Measurements from ENCODE around the gene PFKL.

The PFKL gene

DNA sequence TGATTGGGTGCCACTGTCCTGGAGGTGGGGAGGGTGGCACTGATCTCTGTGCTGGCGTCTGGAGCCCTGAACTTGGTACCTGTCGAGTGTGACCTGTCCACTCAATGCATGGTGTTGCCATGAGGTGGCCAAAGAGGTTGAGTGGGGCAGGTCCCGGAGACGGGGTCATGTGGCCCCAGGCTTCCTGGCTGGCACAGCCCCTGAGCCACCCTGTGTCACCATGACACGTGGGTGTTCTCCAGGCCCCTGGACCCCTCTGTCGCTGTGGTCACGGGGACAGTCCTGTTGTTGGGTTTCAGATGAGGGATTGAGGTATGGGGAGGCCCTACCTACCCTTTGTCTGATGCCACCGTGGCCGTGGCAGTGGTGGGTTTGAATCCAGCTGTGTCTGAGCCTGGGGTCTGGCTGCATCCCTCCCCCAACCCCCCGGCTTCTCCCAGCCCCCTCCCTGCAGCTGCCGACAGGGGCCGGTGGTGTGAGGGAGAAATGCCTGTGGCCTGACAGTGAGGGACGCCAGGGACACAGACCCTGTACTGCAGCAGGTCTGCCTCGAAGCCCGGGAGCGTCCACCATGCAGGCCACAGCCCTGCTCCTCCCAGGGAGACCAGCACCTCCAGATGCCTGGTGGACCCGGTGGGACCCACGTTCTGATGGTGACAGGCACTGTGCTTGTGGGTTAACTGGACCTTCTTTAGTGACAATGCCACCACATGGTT is 65.6 kb downstream of the PFKL start:
- DNase-seq (ENCODE audit: low read depth) = no peak

DNA sequence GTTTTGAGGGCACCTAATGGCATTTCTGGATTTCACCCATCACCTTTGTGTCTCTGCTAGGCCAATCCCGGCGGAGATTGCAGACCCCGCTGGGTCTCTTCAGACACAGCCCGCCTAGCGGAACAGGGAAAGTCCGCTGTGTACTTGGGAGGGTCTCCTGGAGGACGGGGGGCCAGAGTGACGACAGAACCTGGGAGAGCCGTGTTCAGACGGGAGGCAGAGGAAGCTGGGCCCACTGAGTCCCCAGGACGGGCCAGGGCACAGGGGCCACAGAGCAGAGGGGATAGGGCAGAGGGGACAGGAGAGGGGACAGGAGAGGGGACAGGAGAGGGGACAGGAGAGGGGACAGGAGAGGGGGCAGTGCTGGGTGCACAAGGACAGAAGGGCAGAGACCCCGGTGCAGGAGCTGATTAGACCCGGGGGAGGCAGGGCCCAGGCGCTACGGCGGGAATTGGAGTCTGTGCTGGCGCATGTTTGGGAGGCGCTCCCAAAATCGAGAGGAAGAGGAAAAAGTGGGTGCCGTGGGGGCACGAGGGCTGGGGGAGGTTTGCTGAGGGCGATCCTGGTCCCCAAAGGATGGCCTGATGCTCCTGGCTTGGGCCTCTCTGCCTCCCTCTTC is 66.2 kb downstream of the PFKL start:
- no peak for DNase-seq (ENCODE audit: low read depth)

DNA sequence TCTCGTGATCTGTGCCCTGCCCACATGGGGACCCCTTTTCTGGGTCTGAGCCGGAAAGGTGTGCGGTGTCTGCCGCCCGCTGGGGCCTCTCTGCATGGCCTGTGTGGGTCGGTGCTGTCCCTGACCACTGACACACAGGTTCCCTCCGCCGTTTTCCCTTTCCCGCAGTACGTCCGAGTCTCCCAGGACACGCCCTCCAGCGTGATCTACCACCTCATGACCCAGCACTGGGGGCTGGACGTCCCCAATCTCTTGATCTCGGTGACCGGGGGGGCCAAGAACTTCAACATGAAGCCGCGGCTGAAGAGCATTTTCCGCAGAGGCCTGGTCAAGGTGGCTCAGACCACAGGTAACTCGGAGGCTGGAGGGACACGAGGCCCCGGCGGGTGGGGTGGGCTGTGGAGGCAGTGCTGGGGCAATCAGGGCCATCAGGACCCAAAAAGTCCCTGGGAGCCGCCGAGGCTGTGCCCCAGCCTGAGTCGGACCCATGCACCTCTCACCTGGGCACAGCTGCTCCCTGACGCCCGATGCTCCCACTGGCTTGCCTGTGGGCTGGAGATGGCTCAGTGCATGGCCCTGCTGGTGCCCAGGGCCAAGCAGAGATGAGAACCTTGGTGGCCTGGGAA is 66.8 kb downstream of the PFKL start:
- DNase-seq (ENCODE audit: low read depth) = no peak

GRCh38 chr21:44368711-44369446 is 69.0 kb downstream of the PFKL start:
- no peak for DNase-seq (ENCODE audit: low read depth)

DNA sequence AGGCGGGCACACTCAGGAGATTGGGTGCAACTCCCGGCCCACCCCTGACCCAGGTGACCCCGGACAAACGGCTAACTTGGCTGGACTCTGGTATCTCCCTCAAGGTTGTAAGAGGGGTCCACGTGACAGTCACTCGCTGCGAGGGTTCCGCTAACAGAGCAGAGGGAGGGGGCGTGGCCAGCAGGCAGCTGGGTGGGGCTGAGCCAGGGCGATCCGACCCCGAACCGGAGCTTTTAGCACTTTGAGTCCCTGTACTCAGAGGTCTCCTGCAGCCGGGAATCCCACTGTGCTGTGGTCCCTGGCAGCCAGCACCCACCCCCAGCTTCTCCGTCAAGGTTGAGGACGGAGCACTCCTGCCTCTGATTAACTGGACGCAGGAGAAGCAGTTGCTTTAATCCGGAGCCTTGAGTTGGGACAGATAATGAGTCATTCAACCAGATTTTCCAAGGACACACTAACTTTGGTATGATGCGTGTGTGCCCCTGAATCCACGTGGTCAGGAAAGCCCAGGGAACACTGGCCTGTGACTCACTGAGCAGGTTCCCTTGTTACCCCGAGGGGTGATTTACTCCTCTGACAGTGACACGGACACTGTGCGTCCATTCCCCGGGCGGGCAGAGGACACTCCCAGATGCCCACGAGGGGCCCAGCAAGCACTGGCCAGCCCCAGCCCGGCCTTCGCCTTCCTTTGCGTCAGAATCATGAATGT is 70.3 kb downstream of the PFKL start:
- DNase-seq (ENCODE audit: low read depth) = peak; percentile 36

DNA sequence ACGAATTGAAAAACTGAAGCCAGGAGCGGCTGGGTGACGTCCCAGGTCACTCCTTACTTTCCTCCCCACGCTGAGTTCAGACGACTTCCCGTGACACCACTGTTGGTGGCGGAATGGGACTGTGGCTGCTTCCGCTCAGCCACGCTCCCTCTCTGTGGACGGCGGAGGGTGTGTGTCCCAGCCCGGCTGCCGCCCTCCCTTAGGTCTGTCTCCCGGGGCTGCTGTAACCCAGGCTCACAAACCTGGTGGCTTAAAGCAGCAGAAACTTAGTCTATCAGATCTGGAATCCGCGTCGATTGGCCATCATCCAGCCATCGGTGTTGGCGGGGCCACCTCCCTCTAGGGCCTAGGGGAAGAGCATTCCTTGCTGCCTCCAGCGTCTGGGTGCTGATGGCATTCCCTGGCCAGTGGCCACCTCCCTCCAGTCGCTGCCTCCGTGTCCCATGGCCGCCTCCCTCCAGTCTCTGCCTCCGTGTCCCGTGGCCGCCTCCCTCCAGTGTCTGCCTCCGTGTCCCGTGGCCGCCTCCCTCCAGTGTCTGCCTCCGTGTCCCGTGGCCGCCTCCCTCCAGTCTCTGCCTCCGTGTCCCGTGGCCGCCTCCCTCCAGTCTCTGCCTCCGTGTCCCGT is 71.0 kb downstream of the PFKL start:
- no peak for DNase-seq (ENCODE audit: low read depth)

- no peak for DNase-seq (ENCODE audit: low read depth)
Measured at GRCh38 chr21:44371596-44371995, 71.7 kb downstream of the PFKL start.

DNA sequence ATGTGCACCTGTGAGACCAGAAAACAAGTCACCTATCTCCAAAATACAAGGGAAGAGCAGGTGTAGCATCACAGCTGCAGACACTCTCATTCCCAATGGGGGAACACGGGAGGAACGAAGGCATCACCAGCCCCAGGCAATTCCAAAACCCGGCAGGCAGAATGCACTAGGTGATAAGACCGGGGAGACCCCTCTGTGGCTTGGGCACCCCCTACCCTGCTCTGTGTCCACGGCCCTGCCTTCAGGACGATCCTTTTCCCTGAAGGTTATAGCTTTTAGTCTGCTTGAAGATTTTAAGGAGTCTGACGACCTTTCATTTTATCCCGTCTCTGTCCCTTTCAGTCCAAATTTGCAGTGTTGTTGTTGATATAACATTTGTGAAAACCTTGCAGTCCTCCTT is 72.8 kb downstream of the PFKL start:
- DNase-seq (ENCODE audit: low read depth) = no peak

- no peak for DNase-seq (ENCODE audit: low read depth)
Measured at GRCh38 chr21:44374601-44375280, 74.9 kb downstream of the PFKL start.

- DNase-seq (ENCODE audit: low read depth) = no peak
Measured at GRCh38 chr21:44375281-44375651, 75.4 kb downstream of the PFKL start.

- no peak for DNase-seq (ENCODE audit: low read depth)
Measured at GRCh38 chr21:44375761-44376241, 75.9 kb downstream of the PFKL start.

- no peak for DNase-seq (ENCODE audit: low read depth)
Measured at GRCh38 chr21:44376606-44377005, 76.8 kb downstream of the PFKL start.

All from GM04504 (cell line).